NT2/D1 (cell line): ENCODE results near the gene HOXB9.

ENCODE experiments used
- SUZ12 ChIP-seq: IDR thresholded peaks from 2 replicates; pipeline ENCODE4 v1.6.1; 2011; ENCODE audit not compliant: insufficient read length, insufficient read depth; ENCODE audit errors: extremely low read depth
- ZNF274 ChIP-seq: IDR thresholded peaks from 2 replicates; pipeline ENCODE4 v1.6.1; 2011; ENCODE audit warnings: mild to moderate bottlenecking, low read depth, low read length

GRCh38 chr17:48610282-48611211 is 15.6 kb downstream of the HOXB9 start, which contains the start of gene HOXB7:
- TF ChIP-seq SUZ12 (peak; percentile 92), ZNF274 (no peak)
